DND-41 (cell line): ENCODE results near the gene AMZ2.

Source experiments
- EZH2 ChIP-seq: IDR thresholded peaks from 3 replicates; pipeline ENCODE4 v1.6.1; 2012; ENCODE audit warnings: borderline replicate concordance, low read depth, mild to moderate bottlenecking, moderate library complexity, low read length, inconsistent platforms; ENCODE audit not compliant: severe bottlenecking
- TF ChIP-seq, protein P1 (sequence below): IDR thresholded peaks from 2 replicates; pipeline ENCODE4 v1.5.1; 2012; ENCODE audit warnings: borderline replicate concordance, low read length, moderate library complexity, mild to moderate bottlenecking; ENCODE audit not compliant: poor library complexity, severe bottlenecking; ENCODE audit errors: extremely low read depth

GRCh38 chr17:68205251-68205807 lies 42.5 kb upstream of the AMZ2 start:
- TF ChIP-seq, protein P1, sequence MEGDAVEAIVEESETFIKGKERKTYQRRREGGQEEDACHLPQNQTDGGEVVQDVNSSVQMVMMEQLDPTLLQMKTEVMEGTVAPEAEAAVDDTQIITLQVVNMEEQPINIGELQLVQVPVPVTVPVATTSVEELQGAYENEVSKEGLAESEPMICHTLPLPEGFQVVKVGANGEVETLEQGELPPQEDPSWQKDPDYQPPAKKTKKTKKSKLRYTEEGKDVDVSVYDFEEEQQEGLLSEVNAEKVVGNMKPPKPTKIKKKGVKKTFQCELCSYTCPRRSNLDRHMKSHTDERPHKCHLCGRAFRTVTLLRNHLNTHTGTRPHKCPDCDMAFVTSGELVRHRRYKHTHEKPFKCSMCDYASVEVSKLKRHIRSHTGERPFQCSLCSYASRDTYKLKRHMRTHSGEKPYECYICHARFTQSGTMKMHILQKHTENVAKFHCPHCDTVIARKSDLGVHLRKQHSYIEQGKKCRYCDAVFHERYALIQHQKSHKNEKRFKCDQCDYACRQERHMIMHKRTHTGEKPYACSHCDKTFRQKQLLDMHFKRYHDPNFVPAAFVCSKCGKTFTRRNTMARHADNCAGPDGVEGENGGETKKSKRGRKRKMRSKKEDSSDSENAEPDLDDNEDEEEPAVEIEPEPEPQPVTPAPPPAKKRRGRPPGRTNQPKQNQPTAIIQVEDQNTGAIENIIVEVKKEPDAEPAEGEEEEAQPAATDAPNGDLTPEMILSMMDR: peak; percentile 93
- no peak for TF ChIP-seq EZH2
